H1 (cell line): ENCODE results near the gene PIP4K2C. TPM values are rescaled to one million over a fixed set of nuclear protein-coding genes. Genes with fewer than 3 reads are reported as not detected.

Source experiments
- CBX8 ChIP-seq: fragments of 300-800, 300-1000 bp; sonication (generic); IDR thresholded peaks from 2 replicates; pipeline ENCODE4 v1.7.1; 2016; ENCODE audit warnings: low read depth, low read length, borderline replicate concordance
- CHD7 ChIP-seq: fragments of 300-600 bp; sonication (generic); IDR thresholded peaks from 2 replicates; pipeline ENCODE4 v1.7.1; 2012; ENCODE audit warnings: low read length, moderate library complexity, mild to moderate bottlenecking, inconsistent platforms; ENCODE audit not compliant: insufficient replicate concordance
- CTCF ChIP-seq, 3 experiments: IDR thresholded peaks; 1 replicate in 2 of 3; 2 replicates in 1 of 3; pipeline versions ENCODE4 v1.5.1 to v1.6.1; 2011; ENCODE audit warnings: low read length in 3 of 3, mild to moderate bottlenecking in 3 of 3, inconsistent platforms in 2 of 3, low read depth in 1 of 3, moderate library complexity in 1 of 3; ENCODE audit not compliant: insufficient read depth in 1 of 3; ENCODE audit errors: control extremely low read depth in 1 of 3
- FOSL1 ChIP-seq: IDR thresholded peaks from 2 replicates; pipeline ENCODE4 v1.6.1; 2011; ENCODE audit warnings: mild to moderate bottlenecking, low read depth, low read length, moderate library complexity; ENCODE audit not compliant: insufficient read depth
- JUN ChIP-seq: IDR thresholded peaks from 2 replicates; pipeline ENCODE4 v1.6.1; 2011; ENCODE audit warnings: low read depth, mild to moderate bottlenecking, improper control_type of control experiment, low read length
- RNF2 ChIP-seq: fragments of 200-900, 300-1000 bp; sonication (generic); IDR thresholded peaks from 2 replicates; pipeline ENCODE4 v1.7.1; 2016; ENCODE audit warnings: borderline replicate concordance, low read depth, mild to moderate bottlenecking, antibody characterized with exemption, low read length; ENCODE audit not compliant: poor library complexity, severe bottlenecking; ENCODE audit errors: missing control alignments
- polyA plus RNA-seq, 7 experiments: library from polyadenylated mRNA; depleted of rRNA in 3 of 7; stranded (reverse) in 5 of 7; unstranded in 2 of 7; fragments of >200 nt in 5 of 7; fragments of 200-250 nt in 2 of 7; gene quantifications; 1 replicate in 5 of 7; 2 replicates in 1 of 7; 4 replicates in 1 of 7; pipeline versions ENCODE4 v1.2.1 to v1.2.3, GENCODE V29; 2011 to 2013; ENCODE audit warnings: missing spikeins in 2 of 7, mixed read lengths in 2 of 7
- total RNA-seq: library from RNA; stranded (reverse); fragmentation: NEBNext Ultra II Directional; extraction: Animal tissue kit (Norgen Biotek cat#: 25700); gene quantifications from 2 replicates; pipeline ENCODE4 v1.2.1, GENCODE V29; 2021

PIP4K2C gene
- total and polyA plus RNA-seq, 2 of the 8 experiments (the other 6 are each of a cell fraction or from before 2014, with no cell fraction given), result 25.0 to 27.1 TPM

GRCh38 chr12:57563358-57563757 lies 27.6 kb upstream of the PIP4K2C start (continued):
- TF ChIP-seq CHD7, result no peak
- TF ChIP-seq CTCF (IDR thresholded peaks at IDR 0.05; ENCODE audit: control extremely low read depth in 1 of 3, insufficient read depth in 1 of 3, low read depth in 1 of 3, low read length in 3 of 3), result no peak
- TF ChIP-seq FOSL1, result no peak
- TF ChIP-seq JUN, result no peak
- no peak for TF ChIP-seq CBX8
- TF ChIP-seq RNF2, result no peak
